DOHH2 (cell line): ENCODE data around the gene TNFSF12.

Experiments
- H3F3A ChIP-seq: fragments of 200-600 bp; sonication (generic), shearing (Covaris generic); 2 replicates; pipeline ENCODE4 v1.6.0; 2016; ENCODE audit warnings: antibody characterized with exemption, mild to moderate bottlenecking; ENCODE audit not compliant: control insufficient read depth, insufficient read depth
- H3K27ac ChIP-seq: fragments of 200-600 bp; sonication (generic); 2 replicates; pipeline ENCODE4 v1.5.1; 2014; ENCODE audit warnings: low read depth, mild to moderate bottlenecking, low read length, moderate library complexity
- H3K27me3 ChIP-seq: fragments of 200-600 bp; sonication (generic); 2 replicates; pipeline ENCODE4 v1.6.1; 2014; ENCODE audit warnings: mild to moderate bottlenecking, low read length, mixed read lengths; ENCODE audit not compliant: control insufficient read depth
- H3K36me3 ChIP-seq: fragments of 200-600 bp; sonication (generic); 2 replicates; pipeline ENCODE4 v1.6.1; 2014; ENCODE audit warnings: mild to moderate bottlenecking, low read length, moderate library complexity, mixed read lengths; ENCODE audit not compliant: control insufficient read depth
- H3K4me1 ChIP-seq: fragments of 200-600 bp; sonication (generic); 2 replicates; pipeline ENCODE4 v1.6.1; 2014; ENCODE audit warnings: mild to moderate bottlenecking, low read length, mixed read lengths; ENCODE audit not compliant: control insufficient read depth
- H3K4me2 ChIP-seq: fragments of 200-600 bp; sonication (generic); 2 replicates; pipeline ENCODE4 v1.6.0; 2014; ENCODE audit warnings: mild to moderate bottlenecking, low read length, moderate library complexity
- H3K4me3 ChIP-seq: fragments of 200-600 bp; sonication (generic); 2 replicates; pipeline ENCODE4 v1.5.1; 2014; ENCODE audit warnings: mild to moderate bottlenecking, low read length, mixed read lengths
- H3K79me2 ChIP-seq: fragments of 200-600 bp; sonication (generic); 2 replicates; pipeline ENCODE4 v1.6.1; 2014; ENCODE audit warnings: mild to moderate bottlenecking, low read length, mixed read lengths; ENCODE audit not compliant: control insufficient read depth
- H3K9me2 ChIP-seq: fragments of 200-600 bp; sonication (generic); replicated peaks from 2 replicates; pipeline ENCODE4 v1.6.1; 2014; ENCODE audit warnings: mild to moderate bottlenecking, low read length, mixed read lengths; ENCODE audit not compliant: control insufficient read depth
- H3K9me3 ChIP-seq: fragments of 200-600 bp; sonication (generic); 2 replicates; pipeline ENCODE4 v1.6.1; 2014; ENCODE audit warnings: antibody characterized with exemption, low read length, mixed read lengths; ENCODE audit not compliant: control insufficient read depth, insufficient read depth
- H4K20me1 ChIP-seq: fragments of 200-600 bp; sonication (generic); 2 replicates; pipeline ENCODE4 v1.6.0; 2014; ENCODE audit warnings: low read depth, mild to moderate bottlenecking, antibody characterized with exemption, low read length, moderate library complexity; ENCODE audit not compliant: control insufficient read depth, insufficient read depth
- EZH2phosphoT487 ChIP-seq: fragments of 200-600 bp; sonication (generic); IDR thresholded peaks from 2 replicates; pipeline ENCODE4 v1.6.1; 2017; ENCODE audit warnings: borderline replicate concordance, mild to moderate bottlenecking, antibody characterized with exemption, low read length, moderate library complexity, mixed read lengths
- TF ChIP-seq, protein P1 (sequence below): fragments of 200-600 bp; sonication (generic); IDR thresholded peaks from one replicate; pipeline ENCODE4 v1.5.1; 2014; ENCODE audit warnings: antibody characterized with exemption, mild to moderate bottlenecking, low read depth, low read length; ENCODE audit not compliant: poor library complexity, severe bottlenecking

TNFSF12 gene

DNA sequence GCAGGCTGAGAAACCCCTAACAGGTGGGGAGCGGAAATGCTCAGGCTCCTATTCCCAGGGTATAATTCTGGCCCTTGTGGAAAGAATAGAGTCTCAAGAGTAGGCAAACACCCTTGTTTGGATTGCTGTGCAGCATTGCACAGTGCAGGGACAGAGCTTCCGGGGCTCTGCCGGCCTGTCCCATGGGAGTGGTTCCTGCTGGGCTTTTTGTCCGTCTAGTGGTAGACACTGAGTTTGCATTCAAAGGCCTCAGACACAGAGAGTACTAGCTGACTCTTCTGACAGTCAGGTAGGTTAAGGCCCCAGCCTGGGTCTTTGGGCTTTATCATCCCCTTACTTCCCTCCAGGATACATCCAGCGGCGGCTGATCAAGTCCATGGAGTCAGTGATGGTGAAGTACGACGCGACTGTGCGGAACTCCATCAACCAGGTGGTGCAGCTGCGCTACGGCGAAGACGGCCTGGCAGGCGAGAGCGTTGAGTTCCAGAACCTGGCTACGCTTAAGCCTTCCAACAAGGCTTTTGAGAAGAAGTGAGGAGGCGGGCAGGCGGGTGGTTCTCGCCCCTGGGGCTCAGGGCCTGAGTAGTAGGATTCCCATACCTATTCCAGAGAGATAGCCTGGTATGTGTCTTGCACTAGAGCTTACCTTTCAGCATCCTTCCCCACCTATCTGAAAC is 46.5 kb upstream of the TNFSF12 start:
- H3K4me3 ChIP-seq: no peak overlapping the region
- H3K27ac ChIP-seq: no peak overlapping the region
- TF ChIP-seq EZH2phosphoT487: no peak
- no peak overlapping the region for H3K4me2 ChIP-seq
- H3K9me3 ChIP-seq: no peaks in the 10 kb centered on the region
- H3K79me2 ChIP-seq: no peaks in the 10 kb centered on the region
- peaks cover 90% of the 10 kb centered on the region for H3K36me3 ChIP-seq
- no peaks in the 10 kb centered on the region for H3F3A ChIP-seq
- H4K20me1 ChIP-seq: no peaks in the 10 kb centered on the region; the same call in 1 of the 2 replicates
- H3K27me3 ChIP-seq: no peaks in the 10 kb centered on the region
- no peaks in the 10 kb centered on the region for H3K4me1 ChIP-seq
- H3K9me2 ChIP-seq: no peaks in the 10 kb centered on the region

DNA sequence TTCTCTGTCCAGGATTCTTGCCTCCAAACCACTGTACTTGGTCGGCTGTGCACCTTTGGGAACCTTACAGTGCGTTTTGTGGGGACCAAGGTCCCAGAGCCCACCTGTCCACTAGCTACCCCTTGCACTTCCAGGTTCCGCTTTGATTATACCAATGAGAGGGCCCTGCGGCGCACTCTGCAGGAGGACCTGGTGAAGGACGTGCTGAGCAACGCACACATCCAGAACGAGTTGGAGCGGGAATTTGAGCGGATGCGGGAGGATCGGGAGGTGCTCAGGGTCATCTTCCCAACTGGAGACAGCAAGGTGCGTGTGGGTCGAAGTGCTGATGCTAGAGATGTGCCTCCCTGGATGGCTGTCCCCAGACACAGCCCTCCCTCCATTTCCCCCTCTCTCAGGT is 45.9 kb upstream of the TNFSF12 start:
- Histone ChIP-seq H3F3A (no peaks in the 10 kb centered on the region), H4K20me1 (no peaks in the 10 kb centered on the region; the same call in 1 of the 2 replicates), H3K27ac (no peak overlapping the region), H3K4me2 (no peak overlapping the region), H3K9me3 (no peaks in the 10 kb centered on the region), H3K27me3 (no peaks in the 10 kb centered on the region), H3K4me3 (no peak overlapping the region), H3K9me2 (no peaks in the 10 kb centered on the region), H3K79me2 (no peaks in the 10 kb centered on the region), H3K4me1 (no peaks in the 10 kb centered on the region), H3K36me3 (peaks cover 86% of the 10 kb centered on the region)
- TF ChIP-seq EZH2phosphoT487: no peak
- TF ChIP-seq, protein P1, sequence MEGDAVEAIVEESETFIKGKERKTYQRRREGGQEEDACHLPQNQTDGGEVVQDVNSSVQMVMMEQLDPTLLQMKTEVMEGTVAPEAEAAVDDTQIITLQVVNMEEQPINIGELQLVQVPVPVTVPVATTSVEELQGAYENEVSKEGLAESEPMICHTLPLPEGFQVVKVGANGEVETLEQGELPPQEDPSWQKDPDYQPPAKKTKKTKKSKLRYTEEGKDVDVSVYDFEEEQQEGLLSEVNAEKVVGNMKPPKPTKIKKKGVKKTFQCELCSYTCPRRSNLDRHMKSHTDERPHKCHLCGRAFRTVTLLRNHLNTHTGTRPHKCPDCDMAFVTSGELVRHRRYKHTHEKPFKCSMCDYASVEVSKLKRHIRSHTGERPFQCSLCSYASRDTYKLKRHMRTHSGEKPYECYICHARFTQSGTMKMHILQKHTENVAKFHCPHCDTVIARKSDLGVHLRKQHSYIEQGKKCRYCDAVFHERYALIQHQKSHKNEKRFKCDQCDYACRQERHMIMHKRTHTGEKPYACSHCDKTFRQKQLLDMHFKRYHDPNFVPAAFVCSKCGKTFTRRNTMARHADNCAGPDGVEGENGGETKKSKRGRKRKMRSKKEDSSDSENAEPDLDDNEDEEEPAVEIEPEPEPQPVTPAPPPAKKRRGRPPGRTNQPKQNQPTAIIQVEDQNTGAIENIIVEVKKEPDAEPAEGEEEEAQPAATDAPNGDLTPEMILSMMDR: peak; percentile 53

DNA sequence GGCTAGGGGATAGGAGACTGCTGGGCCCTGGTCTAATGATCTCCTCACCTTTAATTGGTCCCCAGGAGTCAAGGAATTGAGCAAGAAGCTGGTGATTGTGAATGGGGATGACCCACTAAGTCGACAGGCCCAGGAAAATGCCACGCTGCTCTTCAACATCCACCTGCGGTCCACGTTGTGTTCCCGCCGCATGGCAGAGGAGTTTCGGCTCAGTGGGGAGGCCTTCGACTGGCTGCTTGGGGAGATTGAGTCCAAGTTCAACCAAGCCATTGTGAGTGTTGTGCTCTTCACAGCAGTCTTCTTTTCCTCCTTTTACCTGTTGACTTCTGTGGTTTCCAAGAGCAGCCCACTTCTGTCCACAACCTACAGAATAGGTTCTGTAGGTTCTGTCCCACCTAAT is 45.3 kb upstream of the TNFSF12 start:
- Histone ChIP-seq H3K9me2 (no peaks in the 10 kb centered on the region), H3K27ac (no peak overlapping the region), H4K20me1 (no peaks in the 10 kb centered on the region; the same call in 1 of the 2 replicates), H3K36me3 (peaks cover 85% of the 10 kb centered on the region), H3F3A (no peaks in the 10 kb centered on the region), H3K79me2 (no peaks in the 10 kb centered on the region), H3K27me3 (no peaks in the 10 kb centered on the region), H3K4me1 (no peaks in the 10 kb centered on the region), H3K4me3 (no peak overlapping the region), H3K4me2 (no peak overlapping the region), H3K9me3 (no peaks in the 10 kb centered on the region)
- no peak for TF ChIP-seq EZH2phosphoT487
- TF ChIP-seq, protein P1: no peak

DNA sequence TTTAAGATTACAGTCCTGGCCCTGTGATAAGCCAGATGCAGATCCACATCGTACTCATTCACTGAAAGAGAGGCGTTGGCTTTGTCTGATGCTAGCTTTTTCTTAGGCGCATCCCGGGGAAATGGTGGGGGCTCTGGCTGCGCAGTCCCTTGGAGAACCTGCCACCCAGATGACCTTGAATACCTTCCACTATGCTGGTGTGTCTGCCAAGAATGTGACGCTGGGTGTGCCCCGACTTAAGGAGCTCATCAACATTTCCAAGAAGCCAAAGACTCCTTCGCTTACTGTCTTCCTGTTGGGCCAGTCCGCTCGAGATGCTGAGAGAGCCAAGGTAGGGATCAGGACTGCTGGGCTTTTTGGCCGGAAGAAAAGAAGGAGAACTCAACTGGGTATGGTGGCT is 40.7 kb upstream of the TNFSF12 start:
- H3K4me1 ChIP-seq: no peaks in the 10 kb centered on the region
- H4K20me1 ChIP-seq: no peaks in the 10 kb centered on the region
- H3K36me3 ChIP-seq: peaks cover 90% of the 10 kb centered on the region
- no peaks in the 10 kb centered on the region for H3K9me2 ChIP-seq
- TF ChIP-seq EZH2phosphoT487: no peak
- TF ChIP-seq, protein P1: no peak
- H3K9me3 ChIP-seq: no peaks in the 10 kb centered on the region
- no peak overlapping the region for H3K27ac ChIP-seq
- no peaks in the 10 kb centered on the region for H3K27me3 ChIP-seq
- H3K4me2 ChIP-seq: no peak overlapping the region
- no peaks in the 10 kb centered on the region for H3F3A ChIP-seq
- H3K79me2 ChIP-seq: no peaks in the 10 kb centered on the region
- H3K4me3 ChIP-seq: no peak overlapping the region
